ENCODE measurements around the gene UBE2E2.

DNA sequence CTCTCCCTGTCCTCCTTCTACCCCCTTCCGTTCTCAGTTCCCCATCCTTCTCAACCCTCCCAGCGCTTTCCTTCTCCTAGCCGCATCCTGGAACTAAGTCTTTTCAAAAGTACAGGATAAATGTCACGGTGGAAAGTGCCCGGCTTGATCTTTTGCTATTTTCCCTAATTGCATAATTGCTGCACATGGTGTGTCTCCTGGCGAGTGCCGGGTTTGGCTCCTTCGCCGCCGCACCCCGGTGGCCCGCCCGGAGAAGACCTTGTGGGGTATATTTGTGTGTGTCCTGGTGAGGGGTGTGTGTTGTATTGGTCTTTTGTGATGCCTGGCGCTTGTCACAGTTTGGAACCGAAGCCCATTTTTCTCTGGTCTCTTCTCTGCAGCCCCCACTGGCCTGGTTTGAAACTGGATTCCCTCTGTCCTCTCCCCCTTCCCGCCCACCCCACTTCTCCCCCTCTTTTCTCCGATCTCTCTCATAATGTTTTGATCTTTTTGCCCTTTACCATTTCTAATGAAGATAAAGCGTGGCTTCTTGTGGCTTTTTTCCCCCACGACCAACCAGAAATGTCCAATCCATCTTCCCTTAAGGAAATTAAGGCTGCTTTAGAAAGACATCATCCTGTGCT, 692 bp downstream of the UBE2E2 start:
- TF ChIP-seq, protein P1, sequence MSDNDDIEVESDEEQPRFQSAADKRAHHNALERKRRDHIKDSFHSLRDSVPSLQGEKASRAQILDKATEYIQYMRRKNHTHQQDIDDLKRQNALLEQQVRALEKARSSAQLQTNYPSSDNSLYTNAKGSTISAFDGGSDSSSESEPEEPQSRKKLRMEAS (IDR thresholded peaks at IDR 0.05) = no peak; the same call in none of the 2 replicates
- TF ChIP-seq EP300 (IDR thresholded peaks at IDR 0.05; ENCODE audit: borderline replicate concordance) = no peak
- no peak for TF ChIP-seq ZBTB7A (IDR thresholded peaks at IDR 0.05; ENCODE audit: low read depth)
- TF ChIP-seq CEBPB (IDR thresholded peaks at IDR 0.05) = no peak
- no peak for TF ChIP-seq TAF1 (IDR thresholded peaks at IDR 0.05; ENCODE audit: low read depth)
- no peak for TF ChIP-seq YY1 (IDR thresholded peaks at IDR 0.05; ENCODE audit: low read depth)
- TF ChIP-seq, protein P2, sequence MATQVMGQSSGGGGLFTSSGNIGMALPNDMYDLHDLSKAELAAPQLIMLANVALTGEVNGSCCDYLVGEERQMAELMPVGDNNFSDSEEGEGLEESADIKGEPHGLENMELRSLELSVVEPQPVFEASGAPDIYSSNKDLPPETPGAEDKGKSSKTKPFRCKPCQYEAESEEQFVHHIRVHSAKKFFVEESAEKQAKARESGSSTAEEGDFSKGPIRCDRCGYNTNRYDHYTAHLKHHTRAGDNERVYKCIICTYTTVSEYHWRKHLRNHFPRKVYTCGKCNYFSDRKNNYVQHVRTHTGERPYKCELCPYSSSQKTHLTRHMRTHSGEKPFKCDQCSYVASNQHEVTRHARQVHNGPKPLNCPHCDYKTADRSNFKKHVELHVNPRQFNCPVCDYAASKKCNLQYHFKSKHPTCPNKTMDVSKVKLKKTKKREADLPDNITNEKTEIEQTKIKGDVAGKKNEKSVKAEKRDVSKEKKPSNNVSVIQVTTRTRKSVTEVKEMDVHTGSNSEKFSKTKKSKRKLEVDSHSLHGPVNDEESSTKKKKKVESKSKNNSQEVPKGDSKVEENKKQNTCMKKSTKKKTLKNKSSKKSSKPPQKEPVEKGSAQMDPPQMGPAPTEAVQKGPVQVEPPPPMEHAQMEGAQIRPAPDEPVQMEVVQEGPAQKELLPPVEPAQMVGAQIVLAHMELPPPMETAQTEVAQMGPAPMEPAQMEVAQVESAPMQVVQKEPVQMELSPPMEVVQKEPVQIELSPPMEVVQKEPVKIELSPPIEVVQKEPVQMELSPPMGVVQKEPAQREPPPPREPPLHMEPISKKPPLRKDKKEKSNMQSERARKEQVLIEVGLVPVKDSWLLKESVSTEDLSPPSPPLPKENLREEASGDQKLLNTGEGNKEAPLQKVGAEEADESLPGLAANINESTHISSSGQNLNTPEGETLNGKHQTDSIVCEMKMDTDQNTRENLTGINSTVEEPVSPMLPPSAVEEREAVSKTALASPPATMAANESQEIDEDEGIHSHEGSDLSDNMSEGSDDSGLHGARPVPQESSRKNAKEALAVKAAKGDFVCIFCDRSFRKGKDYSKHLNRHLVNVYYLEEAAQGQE (IDR thresholded peaks at IDR 0.05; ENCODE audit: low read depth) = no peak
- no peak for TF ChIP-seq RAD21 (IDR thresholded peaks at IDR 0.05; ENCODE audit: low read depth)
- no peak for TF ChIP-seq TCF12 (IDR thresholded peaks at IDR 0.05; ENCODE audit: low read depth)

Data from Ishikawa (cell line).